Mononuclear cell (primary cell): Measurements from ENCODE around the gene TMEM191B. TPM values are rescaled to one million over a fixed set of nuclear protein-coding genes. Genes with fewer than 3 reads are reported as not detected.
"Not testable (repeated sequence)": the region's sequence is repeated elsewhere in the genome, so short reads cannot be mapped to it uniquely, and the experiment has no call there.

Source experiments
- H3K27me3 ChIP-seq: 2 replicates; pipeline ENCODE4 v1.6.0; 2011; ENCODE audit warnings: low read length, control low read depth; ENCODE audit not compliant: insufficient read depth
- H3K4me1 ChIP-seq: 2 replicates; pipeline ENCODE4 v1.5.1; 2011; ENCODE audit warnings: mild to moderate bottlenecking, low read length, control low read depth; ENCODE audit not compliant: insufficient read depth
- H3K4me3 ChIP-seq: 2 replicates; pipeline ENCODE4 v1.5.1; 2011; ENCODE audit warnings: mild to moderate bottlenecking, low read length, moderate library complexity
- H3K9me3 ChIP-seq: 2 replicates; pipeline ENCODE4 v1.5.1; 2011; ENCODE audit warnings: low read depth, mild to moderate bottlenecking, control low read depth, low read length
- total RNA-seq: library from RNA; depleted of rRNA; stranded (reverse); fragments of >200 nt; gene quantifications from one replicate; pipeline ENCODE4 v1.2.3, GENCODE V29; 2012

TMEM191B gene
- total RNA-seq, result 0.10 TPM

GRCh38 chr22:18527752-18528596 is at the start of gene TMEM191B:
TSS of gene TMEM191B (plus strand) at chr22:18527802. CDS start at chr22:18527981, 179 bp downstream.
- H3K4me3 ChIP-seq, H3K27me3 ChIP-seq, H3K4me1 ChIP-seq, H3K9me3 ChIP-seq: not testable (repeated sequence)

GRCh38 chr22:18496227-18496626 is 31.4 kb upstream of the TMEM191B start:
- H3K9me3 ChIP-seq, H3K27me3 ChIP-seq, H3K4me1 ChIP-seq, H3K4me3 ChIP-seq: not testable (repeated sequence)

- not testable (repeated sequence) for H3K4me3 ChIP-seq, H3K9me3 ChIP-seq, H3K4me1 ChIP-seq, H3K27me3 ChIP-seq
Observed at GRCh38 chr22:18511327-18511726, 16.3 kb upstream of the TMEM191B start.

- H3K9me3 ChIP-seq, H3K27me3 ChIP-seq, H3K4me3 ChIP-seq, H3K4me1 ChIP-seq: not testable (repeated sequence)
Observed at GRCh38 chr22:18512378-18512777, 15.2 kb upstream of the TMEM191B start.

GRCh38 chr22:18513454-18513853 is 14.1 kb upstream of the TMEM191B start:
- not testable (repeated sequence) for H3K4me3 ChIP-seq, H3K4me1 ChIP-seq

GRCh38 chr22:18518061-18518460 is 9.5 kb upstream of the TMEM191B start, which contains the start of gene GGTLC3:
TSS of gene GGTLC3 (minus strand) at chr22:18518161. CDS start at chr22:18517897, 264 bp downstream.
- H3K27me3 ChIP-seq, H3K4me3 ChIP-seq, H3K9me3 ChIP-seq: not testable (repeated sequence)

More at GRCh38 chr22:18513454-18513853, 14.1 kb upstream of the TMEM191B start:
- H3K9me3 ChIP-seq, H3K27me3 ChIP-seq: not testable (repeated sequence)

GRCh38 chr22:18522762-18523161 is 4.8 kb upstream of the TMEM191B start:
- not testable (repeated sequence) for H3K4me1 ChIP-seq, H3K9me3 ChIP-seq, H3K4me3 ChIP-seq, H3K27me3 ChIP-seq

More at GRCh38 chr22:18518061-18518460, 9.5 kb upstream of the TMEM191B start, which contains the start of gene GGTLC3:
- H3K4me1 ChIP-seq, result not testable (repeated sequence)

- not testable (repeated sequence) for H3K4me3 ChIP-seq, H3K27me3 ChIP-seq, H3K4me1 ChIP-seq, H3K9me3 ChIP-seq
Observed at GRCh38 chr22:18523328-18523727, 4.3 kb upstream of the TMEM191B start.

GRCh38 chr22:18528597-18529415 is 1.2 kb downstream of the TMEM191B start:
- H3K9me3 ChIP-seq, H3K27me3 ChIP-seq, H3K4me1 ChIP-seq, H3K4me3 ChIP-seq: not testable (repeated sequence)

GRCh38 chr22:18529416-18530145 is 2.0 kb downstream of the TMEM191B start:
- H3K9me3 ChIP-seq, H3K4me3 ChIP-seq, H3K4me1 ChIP-seq, H3K27me3 ChIP-seq: not testable (repeated sequence)

- not testable (repeated sequence) for H3K4me1 ChIP-seq, H3K4me3 ChIP-seq, H3K27me3 ChIP-seq, H3K9me3 ChIP-seq
Observed at GRCh38 chr22:18533633-18534032, 6.0 kb downstream of the TMEM191B start.

GRCh38 chr22:18534315-18534714 is 6.7 kb downstream of the TMEM191B start:
- not testable (repeated sequence) for H3K4me3 ChIP-seq, H3K4me1 ChIP-seq, H3K27me3 ChIP-seq

GRCh38 chr22:18539994-18540393 is 12.4 kb downstream of the TMEM191B start:
- not testable (repeated sequence) for H3K27me3 ChIP-seq, H3K4me1 ChIP-seq, H3K4me3 ChIP-seq, H3K9me3 ChIP-seq

More at GRCh38 chr22:18534315-18534714, 6.7 kb downstream of the TMEM191B start:
- not testable (repeated sequence) for H3K9me3 ChIP-seq

- H3K27me3 ChIP-seq, H3K4me3 ChIP-seq, H3K4me1 ChIP-seq, H3K9me3 ChIP-seq: not testable (repeated sequence)
Observed at GRCh38 chr22:18543400-18543799, 15.8 kb downstream of the TMEM191B start.

- not testable (repeated sequence) for H3K4me1 ChIP-seq, H3K27me3 ChIP-seq, H3K4me3 ChIP-seq, H3K9me3 ChIP-seq
Observed at GRCh38 chr22:18544615-18545014, 17.0 kb downstream of the TMEM191B start.
